Measurements from ENCODE around the gene PARP15.

GRCh38 chr3:122598556-122598955 lies 21.1 kb downstream of the PARP15 start:
- TF ChIP-seq POLR2A (IDR thresholded peaks at IDR 0.05; ENCODE audit: low read length) (no peak), GATA1 (IDR thresholded peaks at IDR 0.05; ENCODE audit: low read depth, low read length) (no peak)

Measured in erythroblast (primary cell).